Measurements from ENCODE around the gene FAM168A.
"Not testable (repeated sequence)": the region's sequence is repeated elsewhere in the genome, so short reads cannot be mapped to it uniquely, and the experiment has no call there.

Gene FAM168A

GRCh38 chr11:73513707-73514106 is 84.2 kb downstream of the FAM168A start:
- no peak for DNase-seq

- no peak for DNase-seq
Observed at GRCh38 chr11:73510877-73511276, 87.0 kb downstream of the FAM168A start.

- DNase-seq: no peak
Observed at GRCh38 chr11:73510106-73510505, 87.8 kb downstream of the FAM168A start.

GRCh38 chr11:73509188-73509587 is 88.7 kb downstream of the FAM168A start:
- no peak for DNase-seq

- no peak for DNase-seq
Observed at GRCh38 chr11:73508243-73509176, 89.4 kb downstream of the FAM168A start.

- no peak for DNase-seq
Observed at GRCh38 chr11:73507086-73507485, 90.8 kb downstream of the FAM168A start.

GRCh38 chr11:73506038-73506437 is 91.9 kb downstream of the FAM168A start:
- no peak for DNase-seq

- DNase-seq: no peak
Observed at GRCh38 chr11:73498343-73498742, 99.6 kb downstream of the FAM168A start.

GRCh38 chr11:73496134-73496533 is 101.8 kb downstream of the FAM168A start:
- DNase-seq: no peak

- DNase-seq: no peak
Observed at GRCh38 chr11:73495731-73496130, 102.2 kb downstream of the FAM168A start.

- no peak for DNase-seq
Observed at GRCh38 chr11:73493956-73494598, 103.8 kb downstream of the FAM168A start.

GRCh38 chr11:73481626-73482025 is 116.3 kb downstream of the FAM168A start:
- no peak for DNase-seq

- no peak for DNase-seq
Observed at GRCh38 chr11:73480677-73481076, 117.2 kb downstream of the FAM168A start.

GRCh38 chr11:73478737-73479347 is 119.1 kb downstream of the FAM168A start:
- no peak for DNase-seq

- DNase-seq: no peak
Observed at GRCh38 chr11:73477518-73477917, 120.4 kb downstream of the FAM168A start.

- DNase-seq: no peak
Observed at GRCh38 chr11:73475549-73476095, 122.3 kb downstream of the FAM168A start.

GRCh38 chr11:73473252-73473651 is 124.7 kb downstream of the FAM168A start:
- DNase-seq: no peak

GRCh38 chr11:73470036-73470612 is 127.8 kb downstream of the FAM168A start:
- not testable (repeated sequence) for DNase-seq

GRCh38 chr11:73469401-73469800 is 128.5 kb downstream of the FAM168A start:
- no peak for DNase-seq

- DNase-seq: no peak
Observed at GRCh38 chr11:73468590-73469161, 129.2 kb downstream of the FAM168A start.

- DNase-seq: no peak
Observed at GRCh38 chr11:73467505-73467904, 130.4 kb downstream of the FAM168A start.

GRCh38 chr11:73466643-73467042 is 131.3 kb downstream of the FAM168A start:
- no peak for DNase-seq

GRCh38 chr11:73465871-73466270 is 132.0 kb downstream of the FAM168A start:
- DNase-seq: no peak
